Adrenal gland (tissue), 12 donors: Measurements from ENCODE around the gene SREBF2. TPM values are rescaled to one million over a fixed set of nuclear protein-coding genes. Genes with fewer than 3 reads are reported as not detected.

Experiments used
- DNase-seq, 7 donors: peaks; one replicate each; pipeline ENCODE4 v3.0.0-alpha.2; 2019 to 2020
- H3K27ac ChIP-seq, 5 donors: fragments of 200-600 bp; sonication (generic) in 4 of 5; 1 replicate in 3 of 5; 2 replicates in 2 of 5; pipeline versions ENCODE4 v1.5.1 to v1.8.0; 2016 to 2020; ENCODE audit warnings: mild to moderate bottlenecking in 1 of 5
- H3K27me3 ChIP-seq: fragments of 200-600 bp; 2 replicates; pipeline ENCODE4 v1.8.0; 2021
- H3K36me3 ChIP-seq, 2 donors: fragments of 200-600 bp; replicated peaks in 1 of 2; 1 replicate in 1 of 2; 2 replicates in 1 of 2; pipeline versions ENCODE4 v1.5.1 to v1.8.0; 2018 to 2022
- H3K4me1 ChIP-seq, 2 donors: fragments of 200-600 bp; replicated peaks in 1 of 2; 1 replicate in 1 of 2; 2 replicates in 1 of 2; pipeline versions ENCODE4 v1.5.1 to v1.8.0; 2018 to 2021
- H3K4me3 ChIP-seq, 4 donors: fragments of 200-600 bp; sonication (generic) in 3 of 4; one replicate each; pipeline ENCODE4 v1.5.1; 2016 to 2018
- H3K9me3 ChIP-seq, 3 donors: fragments of 200-600 bp; sonication (generic) in 1 of 3; replicated peaks in 1 of 3; 1 replicate in 2 of 3; 2 replicates in 1 of 3; pipeline versions ENCODE4 v1.5.1 to v1.8.0; 2016 to 2021
- POLR2A ChIP-seq, 2 donors: fragments of 450-650 bp; IDR thresholded peaks; one replicate each; pipeline ENCODE4 v1.6.1; 2017; ENCODE audit warnings: antibody characterized with exemption in 2 of 2, mild to moderate bottlenecking in 2 of 2, moderate library complexity in 1 of 2
- WGBS, 4 donors: extraction: QIAGEN DNeasy Blood & Tissue Kit in 2 of 4; methylation state at CpG; one replicate each; pipeline versions ENCODE4 v1.1.5 to v1.1.7; 2013 to 2017; 5-methylcytosine and 5-hydroxymethylcytosine counted together
- intact Hi-C, 2 donors: fragments of 100-400 bp; cut with DNase I; formaldehyde crosslinking; loops; one replicate each; pipeline versions ENCODE4 v1.14.1 to v1.15.0; 2022 to 2023
- polyA plus RNA-seq, 3 donors: library from polyadenylated mRNA; stranded (reverse); fragments of 200-250 nt in 2 of 3; fragments of 350-450 nt in 1 of 3; fragmentation: Illumina TruSeq in 1 of 3; extraction: RNeasy Lipid Tissue Mini Kit (QIAGEN cat#74804) in 1 of 3; gene quantifications; one replicate each; pipeline ENCODE4 v1.2.3, GENCODE V29; 2013 to 2014
- total RNA-seq, 9 donors: library from RNA; depleted of rRNA in 4 of 9; stranded (reverse); fragments of >200 nt in 4 of 9; fragments of 120-200 nt in 1 of 9; fragmentation: NEBNext Ultra II Directional in 1 of 9; extraction: Animal tissue kit (Norgen Biotek cat#: 25700) in 1 of 9; gene quantifications; one replicate each; pipeline versions ENCODE4 v1.1.0 to v1.2.4, GENCODE V29; 2013 to 2023
- TF ChIP-seq, protein P1 (sequence below), 6 experiments: fragments of 450-650 bp in 4 of 6; fragments of 200-600 bp in 2 of 6; sonication (generic) in 1 of 6; IDR thresholded peaks; 1 replicate in 5 of 6; 2 replicates in 1 of 6; pipeline versions ENCODE4 v1.5.1 to v1.8.0; 2016 to 2021; ENCODE audit warnings: antibody characterized with exemption in 6 of 6, mild to moderate bottlenecking in 2 of 6, moderate library complexity in 1 of 6
- donor health status: healthy with polysubstance abuse.
- donor health status: Bipolar disorder and iron deficiency.
- donor health status: DM: yes; HTN: yes; CAD: no.
- donor health status: DM: no; HTN: no; CAD: no.
- donor health status: DM: no; HTN: no; CAD: no.
- donor health status: DM: yes; HTN: yes; CAD: no.

The SREBF2 gene
- total and polyA plus RNA-seq, 12 donors, result 67.5 to 263 (median 149) TPM

DNA sequence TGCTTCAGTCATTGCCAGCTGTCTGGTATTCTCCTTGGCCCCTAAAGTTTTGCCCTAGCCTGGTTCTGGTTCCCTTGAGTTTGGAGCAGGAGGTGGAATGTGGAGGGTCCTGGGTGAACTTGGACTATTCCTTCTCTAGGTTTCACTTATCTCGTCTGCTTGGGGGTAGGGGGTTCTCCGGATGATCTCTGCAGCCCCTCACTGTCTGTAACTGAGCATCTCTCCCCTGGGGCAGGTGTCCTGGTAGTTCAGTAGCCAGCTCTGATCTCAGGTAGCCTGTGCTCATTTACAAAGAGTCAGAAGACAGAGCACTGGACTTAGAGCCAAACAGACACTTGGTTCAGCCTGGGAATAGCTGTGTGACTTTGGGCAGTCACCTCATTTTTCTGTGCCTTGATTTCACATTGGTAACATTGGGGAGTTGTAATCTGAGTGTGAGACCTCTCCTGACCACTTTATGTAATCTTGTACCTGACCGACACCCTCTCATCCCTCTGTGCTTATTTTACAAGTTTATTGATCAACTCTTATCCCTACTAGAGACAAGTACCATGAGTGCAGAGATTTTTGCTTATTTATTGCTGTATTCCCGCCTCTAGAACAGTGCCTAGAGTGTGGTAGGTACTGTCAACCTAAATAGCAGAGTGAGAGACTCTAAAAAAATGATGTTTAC lies 31.6 kb upstream of the SREBF2 start:
- intact Hi-C loops, result no loop called here
- Histone ChIP-seq H3K27ac (peak overlapping the region; percentile 77 to 93 (median 86)), H3K9me3 (no peaks in the 10 kb centered on the region), H3K36me3 (no peaks in the 10 kb centered on the region), H3K4me1 (peaks cover 13 to 33% of the 10 kb centered on the region in 2 donors), H3K27me3 (no peaks in the 10 kb centered on the region), H3K4me3 (peak overlapping the region; percentile 48 to 93 (median 76))
- DNase-seq, result no peak
- WGBS, 4 donors, result 16 to 26% (median 20%) methylated on average over 4 of the region's 4 CpGs
- TF ChIP-seq POLR2A (IDR thresholded peaks at IDR 0.05), result no peak
- TF ChIP-seq, protein P1, sequence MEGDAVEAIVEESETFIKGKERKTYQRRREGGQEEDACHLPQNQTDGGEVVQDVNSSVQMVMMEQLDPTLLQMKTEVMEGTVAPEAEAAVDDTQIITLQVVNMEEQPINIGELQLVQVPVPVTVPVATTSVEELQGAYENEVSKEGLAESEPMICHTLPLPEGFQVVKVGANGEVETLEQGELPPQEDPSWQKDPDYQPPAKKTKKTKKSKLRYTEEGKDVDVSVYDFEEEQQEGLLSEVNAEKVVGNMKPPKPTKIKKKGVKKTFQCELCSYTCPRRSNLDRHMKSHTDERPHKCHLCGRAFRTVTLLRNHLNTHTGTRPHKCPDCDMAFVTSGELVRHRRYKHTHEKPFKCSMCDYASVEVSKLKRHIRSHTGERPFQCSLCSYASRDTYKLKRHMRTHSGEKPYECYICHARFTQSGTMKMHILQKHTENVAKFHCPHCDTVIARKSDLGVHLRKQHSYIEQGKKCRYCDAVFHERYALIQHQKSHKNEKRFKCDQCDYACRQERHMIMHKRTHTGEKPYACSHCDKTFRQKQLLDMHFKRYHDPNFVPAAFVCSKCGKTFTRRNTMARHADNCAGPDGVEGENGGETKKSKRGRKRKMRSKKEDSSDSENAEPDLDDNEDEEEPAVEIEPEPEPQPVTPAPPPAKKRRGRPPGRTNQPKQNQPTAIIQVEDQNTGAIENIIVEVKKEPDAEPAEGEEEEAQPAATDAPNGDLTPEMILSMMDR (IDR thresholded peaks at IDR 0.05), result no peak

DNA sequence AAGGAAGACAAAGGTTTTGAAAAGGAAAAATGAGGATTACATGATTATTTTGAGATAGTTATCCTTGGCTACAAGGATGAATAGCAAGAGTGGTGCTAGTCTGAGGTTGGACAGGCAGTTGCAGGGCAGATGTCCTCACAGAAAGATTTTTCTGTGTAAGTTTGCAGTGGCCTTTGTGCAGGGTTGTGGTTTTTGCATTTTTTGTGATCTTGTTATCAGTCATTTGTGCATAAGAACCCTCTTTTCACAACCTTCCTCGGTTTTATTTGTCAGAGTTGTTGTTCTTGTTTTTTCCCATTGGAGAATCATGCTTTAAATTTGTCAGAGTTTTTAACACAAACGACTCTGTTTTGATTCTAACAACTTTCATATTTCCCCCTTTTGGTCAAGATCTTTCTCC lies 31.0 kb upstream of the SREBF2 start:
- Histone ChIP-seq H3K27ac (peak overlapping the region in 3 of 5 donors; percentile 86 to 93 (median 91)), H3K9me3 (no peaks in the 10 kb centered on the region), H3K4me1 (peaks cover 19 to 33% of the 10 kb centered on the region in 2 donors), H3K4me3 (peak overlapping the region in 1 of 4 donors; percentile 93), H3K27me3 (no peaks in the 10 kb centered on the region), H3K36me3 (no peaks in the 10 kb centered on the region)
- intact Hi-C loops, result no loop called here
- TF ChIP-seq POLR2A (IDR thresholded peaks at IDR 0.05), result no peak
- TF ChIP-seq, protein P1 (IDR thresholded peaks at IDR 0.05), result no peak
- no peak for DNase-seq
- 29 to 44% (median 37%) methylated on average over 2 of the region's 2 CpGs for WGBS, 4 donors

DNA sequence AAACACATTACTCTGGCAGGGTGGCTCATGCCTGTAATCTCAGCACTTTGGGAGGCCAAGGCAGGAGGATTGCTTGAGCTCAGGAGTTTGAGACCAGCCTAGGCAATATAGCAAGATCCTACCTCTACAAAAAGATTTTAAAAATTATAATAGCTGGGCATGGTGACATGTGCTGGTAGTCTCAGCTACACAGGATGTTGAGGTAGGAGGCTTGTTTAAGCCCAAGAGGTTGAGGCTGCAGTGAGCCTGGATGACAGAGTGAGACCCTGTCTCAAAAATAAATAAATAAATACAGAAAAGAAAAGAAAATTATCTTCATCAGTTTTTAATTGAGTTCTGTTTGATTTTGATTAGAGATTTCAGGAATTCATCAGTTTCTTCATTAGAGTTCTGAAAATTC lies 27.3 kb upstream of the SREBF2 start:
- H3K36me3 ChIP-seq, result peaks cover 0 to 7% of the 10 kb centered on the region in 2 donors
- H3K4me1 ChIP-seq, result peaks cover 11 to 25% of the 10 kb centered on the region in 2 donors

DNA sequence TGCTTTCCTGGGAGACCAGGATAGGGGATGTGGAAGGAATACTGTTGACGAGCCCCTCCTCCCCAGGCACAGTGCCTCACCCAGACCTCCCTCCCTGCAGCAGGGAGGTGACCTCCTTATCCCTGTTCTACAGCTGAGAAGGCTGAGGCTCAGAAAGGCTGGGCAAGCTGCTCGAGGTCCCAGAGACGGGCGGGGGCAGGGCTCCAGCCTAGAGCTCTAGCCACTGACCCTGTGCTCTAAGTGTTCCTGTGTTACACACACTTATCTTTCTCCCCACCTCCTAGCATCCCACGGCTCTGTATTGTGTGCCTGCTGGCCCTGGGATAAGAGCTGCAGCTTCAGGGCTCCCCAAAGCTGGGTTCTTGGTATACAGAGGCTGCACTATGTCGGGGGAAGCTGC lies 24.5 kb upstream of the SREBF2 start:
- DNase-seq, result no peak
- 66 to 80% (median 73%) methylated on average over 6 of the region's 6 CpGs for WGBS, 4 donors
- no peaks in the 10 kb centered on the region for H3K9me3 ChIP-seq
- intact Hi-C loops, result no loop called here
- peaks cover 0 to 7% of the 10 kb centered on the region in 2 donors for H3K36me3 ChIP-seq
- H3K4me1 ChIP-seq, result peaks cover 11% of the 10 kb centered on the region in 2 donors
- H3K27me3 ChIP-seq, result no peaks in the 10 kb centered on the region
- no peak overlapping the region for H3K4me3 ChIP-seq
- peak overlapping the region in 1 of 5 donors; percentile 13 for H3K27ac ChIP-seq
- TF ChIP-seq, protein P1 (IDR thresholded peaks at IDR 0.05), result no peak
- TF ChIP-seq POLR2A (IDR thresholded peaks at IDR 0.05), result no peak

More for the DNA sequence above, 27.3 kb upstream of the SREBF2 start:
- no peak overlapping the region for H3K27ac ChIP-seq
- H3K9me3 ChIP-seq, result no peaks in the 10 kb centered on the region
- TF ChIP-seq POLR2A (IDR thresholded peaks at IDR 0.05), result no peak
- TF ChIP-seq, protein P1 (IDR thresholded peaks at IDR 0.05), result no peak
- H3K27me3 ChIP-seq, result no peaks in the 10 kb centered on the region
- no peak for DNase-seq
- intact Hi-C loops, result no loop called here
- no peak overlapping the region for H3K4me3 ChIP-seq
